Smooth muscle cell of the brain vasculature (primary cell): ENCODE data around the gene ODC1.
"Not testable (repeated sequence)": the region's sequence is repeated elsewhere in the genome, so short reads cannot be mapped to it uniquely, and the experiment has no call there.

Experiments used
- DNase-seq: peaks from one replicate; pipeline ENCODE4 v3.0.0-alpha.2; 2012; ENCODE audit warnings: low read depth, low spot score

Gene ODC1

DNA sequence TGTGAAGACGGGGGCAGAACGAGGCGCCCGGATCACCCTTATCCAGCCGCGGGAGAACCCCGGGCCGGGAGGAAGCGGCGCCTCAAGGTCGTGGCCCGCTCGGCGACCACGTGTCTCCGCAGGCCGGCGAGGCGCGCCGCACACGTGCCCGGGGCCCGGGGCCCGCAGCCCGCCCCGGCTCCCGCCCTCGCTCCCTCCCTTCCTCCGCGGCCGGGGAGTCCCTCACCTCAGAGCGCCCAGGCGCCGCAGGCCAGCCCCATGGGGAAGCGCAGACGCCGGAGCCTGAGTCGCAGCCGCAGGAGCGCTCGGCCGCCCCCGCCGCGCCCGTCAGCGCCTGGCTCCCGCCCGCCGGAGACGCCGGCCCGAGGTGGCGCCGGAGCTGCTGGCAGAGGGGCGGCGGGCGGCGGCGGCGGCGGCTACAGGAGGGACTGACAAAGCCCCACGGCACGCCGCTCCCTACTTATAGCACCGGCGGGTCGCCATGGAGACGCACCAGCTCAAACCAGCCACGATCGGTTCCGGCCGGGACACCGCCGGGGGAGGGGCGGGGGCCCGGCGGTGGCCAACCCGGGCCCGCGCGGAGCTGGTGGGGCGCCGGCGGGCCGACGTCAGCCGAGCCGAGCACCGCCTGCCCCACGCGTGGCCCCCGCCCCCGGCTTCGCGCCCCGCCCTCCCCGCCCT, at the start of gene ODC1:
TSS of gene ODC1 (minus strand) at position 433 of the 681 bp plus-strand sequence. CDS start 3,295 bp downstream, outside the sequence.
- DNase-seq: peak; percentile 41

DNA sequence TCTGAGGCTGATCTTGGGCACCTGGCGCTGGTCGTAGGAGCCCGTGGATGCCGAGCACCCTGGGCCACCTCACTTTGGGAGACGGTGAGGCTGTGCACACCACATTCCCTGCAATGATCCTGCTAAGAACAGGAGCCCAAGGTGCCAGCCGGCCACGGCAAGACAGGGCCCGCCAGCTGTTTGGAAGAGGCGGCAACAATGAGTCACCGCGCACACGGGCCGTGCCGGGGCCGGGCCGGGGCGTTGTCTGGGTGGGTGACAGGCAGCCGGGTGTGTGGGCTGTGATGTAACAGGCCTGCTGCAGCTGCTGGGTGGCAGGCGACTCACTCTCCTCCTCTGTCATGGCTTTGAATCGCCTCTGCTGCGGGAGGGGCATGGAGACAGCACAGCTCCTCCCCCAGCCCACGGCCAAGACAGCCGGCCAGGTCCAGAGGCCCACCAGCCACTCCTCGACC, 49.7 kb upstream of the ODC1 start:
- DNase-seq: no peak

DNA sequence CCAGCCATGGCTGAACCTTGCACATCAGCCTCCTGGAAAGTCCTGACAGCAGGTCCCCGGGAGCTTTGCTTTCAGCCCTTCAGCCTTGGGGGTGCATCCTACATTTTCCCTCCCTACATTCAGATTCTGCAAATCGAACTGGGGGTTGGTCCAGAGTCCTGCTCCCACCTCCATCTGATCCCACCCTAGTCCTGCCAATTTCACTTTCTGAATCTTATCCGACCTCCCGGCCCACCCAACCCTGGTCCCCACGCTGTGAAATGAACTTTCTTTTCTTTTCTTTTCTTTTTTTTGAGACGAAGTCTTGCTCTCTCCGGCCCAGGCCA, 47.8 kb upstream of the ODC1 start:
- no peak for DNase-seq

- DNase-seq: no peak
Observed at GRCh38 chr2:10495311-10495987, 47.3 kb upstream of the ODC1 start.

DNA sequence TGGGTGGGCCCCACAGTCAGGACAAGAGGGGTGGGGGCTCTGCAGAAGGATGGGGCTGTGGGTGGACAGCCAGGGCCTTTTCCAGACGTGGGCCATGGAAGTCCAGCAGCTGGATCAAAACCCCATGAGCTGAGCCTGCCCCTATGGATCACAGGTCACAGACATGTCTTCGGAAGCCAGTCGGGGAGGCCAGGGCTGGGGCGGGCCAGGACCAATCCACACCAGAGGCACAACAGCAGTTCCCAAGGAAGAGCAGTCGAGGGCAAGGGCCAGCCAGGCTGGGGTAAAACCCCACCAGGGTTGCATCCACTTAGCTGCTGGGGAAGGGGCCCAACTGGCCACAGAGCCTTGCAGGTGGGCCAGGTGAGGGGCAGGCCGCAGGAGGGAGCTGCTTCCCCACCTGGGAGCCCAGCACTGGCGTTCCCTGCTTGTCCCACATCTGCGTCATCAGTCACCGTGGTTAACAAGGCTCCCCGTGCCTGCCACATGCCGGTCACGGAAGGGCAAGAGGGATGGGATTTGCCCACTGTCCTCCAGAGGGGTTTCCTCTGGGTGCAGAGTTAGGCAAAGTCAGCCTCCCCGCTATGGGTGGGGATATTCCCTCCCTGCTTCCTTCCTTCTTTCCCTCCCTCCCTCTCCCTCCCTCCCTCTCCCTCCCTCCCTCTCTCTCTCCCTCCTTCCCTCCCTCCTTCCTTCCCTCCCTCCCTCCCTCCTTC, 46.4 kb upstream of the ODC1 start:
- DNase-seq: no peak

GRCh38 chr2:10493634-10494281, 45.6 kb upstream of the ODC1 start:
- DNase-seq: peak; percentile 35

GRCh38 chr2:10493075-10493633, 45.0 kb upstream of the ODC1 start:
- no peak for DNase-seq

- no peak for DNase-seq
Observed at GRCh38 chr2:10490806-10491291, 42.7 kb upstream of the ODC1 start.

DNA sequence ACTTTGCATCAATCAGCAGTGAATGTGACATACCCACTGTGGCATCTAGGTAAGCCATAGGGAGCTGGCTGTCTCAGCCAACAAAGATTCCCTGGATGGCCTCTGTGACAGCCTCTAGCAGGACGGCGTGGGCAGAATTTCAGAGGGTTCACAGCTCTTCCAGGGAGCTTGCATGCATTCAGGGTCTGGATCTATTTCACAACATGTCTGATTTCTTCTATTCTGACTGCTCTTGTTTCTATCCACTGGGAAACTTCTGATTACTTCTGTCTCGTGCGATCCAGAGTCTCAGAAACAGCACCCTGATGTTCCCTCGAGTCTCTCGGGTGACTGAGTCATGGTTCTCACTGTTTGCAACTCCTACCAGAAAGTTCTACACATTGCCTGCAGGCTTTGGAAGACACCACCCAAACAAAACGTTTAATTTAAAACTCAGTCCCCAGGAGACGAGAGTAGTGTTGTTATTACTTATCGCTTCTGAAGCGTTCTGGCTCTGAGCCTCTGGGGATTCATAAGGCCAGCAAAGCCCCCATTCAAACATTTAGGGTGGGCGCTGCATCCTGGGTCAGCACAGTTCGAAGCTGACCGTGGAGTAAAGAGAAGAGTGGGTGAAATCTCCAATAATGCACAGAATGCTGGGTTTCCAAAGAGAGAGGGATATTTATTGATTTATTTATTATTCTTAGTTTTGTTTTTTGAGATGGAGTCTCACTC, 41.9 kb upstream of the ODC1 start:
- DNase-seq: no peak

- DNase-seq: not testable (repeated sequence)
Observed at GRCh38 chr2:10488142-10488541, 40.0 kb upstream of the ODC1 start.

DNA sequence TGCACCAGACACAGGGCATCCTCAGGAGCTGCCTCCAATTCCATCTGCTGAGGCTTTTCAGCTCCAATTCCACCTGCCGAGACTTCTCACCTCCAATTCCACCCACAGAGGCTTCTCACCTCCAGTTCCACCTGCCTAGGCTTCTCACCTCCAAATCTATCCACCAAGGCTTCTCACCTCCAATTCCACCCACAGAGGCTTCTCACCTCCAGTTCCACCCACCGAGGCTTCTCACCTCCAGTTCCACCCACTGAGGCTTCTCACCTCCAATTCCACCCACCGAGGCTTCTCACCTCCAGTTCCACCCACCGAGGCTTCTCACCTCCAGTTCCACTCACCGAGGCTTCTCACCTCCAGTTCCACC, 39.6 kb upstream of the ODC1 start:
- not testable (repeated sequence) for DNase-seq

- DNase-seq: no peak
Observed at GRCh38 chr2:10487081-10487740, 39.1 kb upstream of the ODC1 start.

DNA sequence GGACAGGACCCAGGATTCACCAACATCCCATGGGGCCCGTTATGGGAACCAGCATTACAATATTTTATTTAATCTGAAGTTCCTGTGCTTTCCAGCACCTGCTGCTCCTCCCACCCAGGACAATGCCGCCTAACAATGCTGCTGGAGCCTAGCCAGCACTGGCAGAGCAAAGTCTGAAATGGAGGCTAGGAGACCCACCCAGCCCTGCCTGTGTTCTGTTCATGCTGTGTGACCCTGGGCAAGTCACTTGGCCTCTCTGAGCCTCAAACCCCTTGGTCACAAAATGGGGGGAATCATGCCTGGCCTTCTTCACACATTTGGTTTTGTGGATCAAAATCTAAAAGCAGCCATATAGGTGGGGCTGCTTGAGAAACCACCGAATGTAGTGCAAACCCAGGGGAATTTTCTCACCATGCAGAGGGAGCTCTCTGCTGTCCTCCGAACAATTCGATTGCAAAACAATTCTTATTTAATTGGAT, 38.5 kb upstream of the ODC1 start:
- no peak for DNase-seq

- DNase-seq: no peak
Observed at GRCh38 chr2:10486091-10486490, 38.0 kb upstream of the ODC1 start.

DNA sequence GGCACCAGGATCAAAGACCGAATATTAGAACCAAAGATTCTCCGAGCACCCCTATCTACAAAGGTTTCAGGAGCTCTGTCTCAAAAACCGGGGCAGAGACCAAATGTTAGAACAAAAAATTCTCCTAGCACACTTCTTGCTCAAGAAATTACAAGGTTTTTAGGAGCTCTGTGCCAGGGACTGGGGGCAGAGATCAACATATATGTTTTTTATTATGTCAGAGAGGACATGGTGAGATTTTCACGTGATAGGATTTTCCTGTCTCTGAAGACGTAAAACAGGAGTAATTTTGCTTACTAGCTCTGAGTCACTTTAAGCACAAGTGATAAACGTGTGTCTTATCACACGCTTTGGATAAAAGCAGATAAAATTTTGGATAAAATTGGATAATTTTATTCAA, 34.8 kb upstream of the ODC1 start:
- no peak for DNase-seq

DNA sequence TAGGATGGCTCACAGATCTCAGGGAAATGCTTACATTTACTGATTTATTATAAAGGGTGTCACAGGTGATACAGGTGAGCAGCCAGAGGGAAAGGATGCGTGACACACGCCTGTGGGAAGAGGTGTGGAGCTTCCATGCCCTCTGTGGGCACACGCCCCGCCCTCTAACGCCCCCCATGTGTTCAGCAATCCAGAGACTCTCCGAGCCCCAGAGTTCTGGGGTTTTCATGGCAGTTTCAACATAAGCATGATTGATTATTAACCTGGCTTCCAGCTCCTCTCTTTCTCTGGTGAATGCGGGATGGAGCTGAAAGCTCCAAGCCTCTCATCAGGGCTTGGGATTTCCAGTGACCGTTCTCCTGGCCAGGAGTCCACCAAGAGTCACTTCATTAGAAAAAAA, 34.3 kb upstream of the ODC1 start:
- no peak for DNase-seq

- no peak for DNase-seq
Observed at GRCh38 chr2:10481666-10482157, 33.6 kb upstream of the ODC1 start.

GRCh38 chr2:10481055-10481665, 33.0 kb upstream of the ODC1 start:
- DNase-seq: no peak

DNA sequence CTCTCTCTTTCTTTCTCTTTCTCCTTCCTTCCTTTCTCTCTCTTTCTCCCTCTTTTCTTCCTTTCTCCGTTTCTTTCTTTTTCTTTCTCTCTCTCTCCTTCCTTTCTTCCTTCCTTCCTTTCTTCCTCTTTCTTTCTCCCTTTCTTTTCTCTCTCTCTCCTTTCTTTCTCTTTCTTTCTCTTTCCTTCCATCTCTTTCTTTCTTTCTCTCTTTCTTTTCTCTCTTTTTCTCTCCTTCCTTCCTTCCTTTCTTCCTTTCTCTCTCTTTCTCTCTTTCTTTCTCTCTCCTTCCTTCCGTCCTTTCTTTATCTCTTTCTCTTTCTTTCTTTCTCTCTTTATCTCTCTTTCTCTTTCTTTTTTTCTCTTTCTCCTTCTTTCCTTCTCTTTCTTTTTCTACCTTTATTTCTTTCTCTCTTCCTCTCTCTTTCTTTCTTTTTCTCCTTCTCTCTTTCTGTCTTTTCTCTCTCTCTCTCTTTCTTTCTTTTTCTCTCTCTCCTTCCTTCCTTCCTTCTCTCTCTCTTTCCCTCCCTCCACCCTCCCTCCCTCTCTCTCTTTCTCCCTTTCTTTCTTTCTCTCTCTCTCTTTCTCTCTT, 32.3 kb upstream of the ODC1 start:
- no peak for DNase-seq

GRCh38 chr2:10478916-10479315, 30.8 kb upstream of the ODC1 start:
- no peak for DNase-seq
